ENCODE measurements around the gene CMBL.

GRCh38 chr5:10228288-10228687 is 79.4 kb downstream of the CMBL start:
- no peak for TF ChIP-seq POLR2A (IDR thresholded peaks at IDR 0.05)
- TF ChIP-seq CTCF (IDR thresholded peaks at IDR 0.05) = no peak
